MCF 10A (cell line): Measurements from ENCODE around the gene LRFN4. TPM values are rescaled to one million over a fixed set of nuclear protein-coding genes. Genes with fewer than 3 reads are reported as not detected.
A peak's percentile ranks its signal among the peaks of the same experiment; 100 is the strongest.

Experiments
- BruUV-seq: library from RNA; stranded (reverse); fragments of 400-500 nt; replicated peaks from 2 replicates; lab custom pipeline; 2021; lab: Mats Ljungman, UMichigan
- CTCF ChIA-PET: fragments of 300-600 bp; sonication (Branson Sonifier 250); formaldehyde crosslinking; extraction: SDS; loops from one replicate; lab custom pipeline; 2021; ENCODE audit warnings: antibody characterized with exemption, inconsistent platforms; lab: Yijun Ruan, JAX
- POLR2A ChIA-PET: fragments of 300-600, 350-650 bp; sonication (Branson Sonifier 250); formaldehyde crosslinking; extraction: SDS; loops from one replicate; lab custom pipeline; 2020; ENCODE audit warnings: antibody characterized with exemption, inconsistent platforms; lab: Yijun Ruan, JAX
- DNase-seq: peaks from one replicate; pipeline ENCODE4 v3.0.0-alpha.2; 2018; ENCODE audit not compliant: unreplicated experiment
- H3K27ac Mint-ChIP-seq: one replicate; pipeline ENCODE4 v1.8.0; 2022; ENCODE audit warnings: mild to moderate bottlenecking, low read depth, mixed read lengths; ENCODE audit not compliant: unreplicated experiment
- H3K27me3 Mint-ChIP-seq: one replicate; pipeline ENCODE4 v1.8.0; 2022; ENCODE audit warnings: mixed read lengths; ENCODE audit not compliant: insufficient read depth, unreplicated experiment
- H3K36me3 Mint-ChIP-seq: one replicate; pipeline ENCODE4 v1.8.0; 2022; ENCODE audit warnings: mild to moderate bottlenecking, moderate library complexity, mixed read lengths; ENCODE audit not compliant: insufficient read depth, unreplicated experiment
- H3K4me1 Mint-ChIP-seq: one replicate; pipeline ENCODE4 v1.8.0; 2022; ENCODE audit warnings: mixed read lengths; ENCODE audit not compliant: insufficient read depth, unreplicated experiment
- H3K4me3 Mint-ChIP-seq: one replicate; pipeline ENCODE4 v1.8.0; 2022; ENCODE audit warnings: mild to moderate bottlenecking, moderate library complexity, mixed read lengths; ENCODE audit not compliant: unreplicated experiment
- H3K9me3 Mint-ChIP-seq: one replicate; pipeline ENCODE4 v1.8.0; 2022; ENCODE audit warnings: mixed read lengths; ENCODE audit not compliant: unreplicated experiment
- CTCF ChIP-seq: fragments of 200-600 bp; IDR thresholded peaks from one replicate; pipeline ENCODE4 v1.8.0; 2022; ENCODE audit warnings: antibody characterized with exemption, mild to moderate bottlenecking; ENCODE audit not compliant: unreplicated experiment
- intact Hi-C: fragments of 100-400 bp; cut with micrococcal nuclease; formaldehyde crosslinking; loops from 2 replicates; pipeline ENCODE4 v1.14.1; 2022
- total RNA-seq: library from RNA; stranded (reverse); gene quantifications from 2 replicates; pipeline ENCODE4 v1.2.3, GENCODE V29; 2022

The LRFN4 gene
- total RNA-seq, 1 experiment from 2014 or later, result 30.4 TPM

- DNase-seq, result no peak
- intact Hi-C loops, result no loop called here
- Mint-ChIP-seq H3K4me1 (peaks cover 54% of the 10 kb centered on the region), H3K9me3 (no peaks in the 10 kb centered on the region), H3K27me3 (no peaks in the 10 kb centered on the region), H3K36me3 (peaks cover 6% of the 10 kb centered on the region), H3K27ac (no peak overlapping the region), H3K4me3 (no peak overlapping the region)
- BruUV-seq, result no TSS peak
- POLR2A ChIA-PET, result interaction anchor here (0.5 to 3.7 kb wide), 4 partner anchors 8 to 76 kb away, joined by 3 to 26 read pairs (median 6); partner anchors contain the start of genes PC and RCE1
- CTCF ChIA-PET, result interaction anchor here (0.5 to 2.0 kb wide), 6 partner anchors 9 to 173 kb away, joined by 3 to 8 read pairs (median 3); partner anchors contain the start of gene C11orf86
- TF ChIP-seq CTCF, result no peak
These were observed 25.1 kb downstream of the LRFN4 start for GRCh38 chr11:66881927-66882452.

- H3K27me3 Mint-ChIP-seq, result no peaks in the 10 kb centered on the region
- no peaks in the 10 kb centered on the region for H3K9me3 Mint-ChIP-seq
- ChIA-PET POLR2A (interaction anchor here (0.5 to 3.7 kb wide), 2 partner anchors 9 to 75 kb away, joined by 3 to 26 read pairs; partner anchors contain the start of gene PC), CTCF (interaction anchor here (0.6 kb wide), 1 partner anchor 93 kb away, joined by 3 read pairs; no protein-coding TSS in a partner anchor)
- no peak for DNase-seq
- H3K4me3 Mint-ChIP-seq, result no peak overlapping the region
- no TSS peak for BruUV-seq
- H3K36me3 Mint-ChIP-seq, result peaks cover 6% of the 10 kb centered on the region
- no peak overlapping the region for H3K27ac Mint-ChIP-seq
- peaks cover 54% of the 10 kb centered on the region for H3K4me1 Mint-ChIP-seq
- intact Hi-C loops, result no loop called here
- no peak for TF ChIP-seq CTCF
These were observed 25.7 kb downstream of the LRFN4 start for GRCh38 chr11:66882561-66883015.

GRCh38 chr11:66883016-66883965 is 26.4 kb downstream of the LRFN4 start:
- Mint-ChIP-seq H3K36me3 (peaks cover 6% of the 10 kb centered on the region), H3K4me3 (no peak overlapping the region), H3K27me3 (no peaks in the 10 kb centered on the region), H3K4me1 (peaks cover 54% of the 10 kb centered on the region), H3K27ac (no peak overlapping the region), H3K9me3 (no peaks in the 10 kb centered on the region)
- BruUV-seq, result no TSS peak
- DNase-seq, result peak; percentile 56
- POLR2A ChIA-PET, result interaction anchor here (0.6 to 0.7 kb wide), 2 partner anchors 11 to 198 kb away, joined by 3 read pairs; no protein-coding TSS in a partner anchor
- peak; percentile 7 for TF ChIP-seq CTCF
- intact Hi-C loops, result no loop called here
- CTCF ChIA-PET, result interaction anchor here (0.6 to 0.7 kb wide), 2 partner anchors 12 to 92 kb away, joined by 3 to 4 read pairs; no protein-coding TSS in a partner anchor
